GM12892 (cell line): ENCODE measurements around the gene RGCC.

Experiments
- DNase-seq: peaks from one replicate; pipeline ENCODE4 v3.0.0; 2011; ENCODE audit not compliant: insufficient read length
- FAIRE-seq: peaks from 2 replicates; lab custom pipeline; 2011; peaks lifted over from hg19 to GRCh38; lab: Jason Lieb, UNC
- POLR2A ChIP-seq: IDR thresholded peaks from 2 replicates; pipeline ENCODE4 v1.6.1; 2011; ENCODE audit warnings: low read depth, low read length, control low read depth
- POLR2AphosphoS5 ChIP-seq: IDR thresholded peaks from 2 replicates; pipeline ENCODE4 v1.6.1; 2011; ENCODE audit warnings: low read depth, low read length, control low read depth
- TAF1 ChIP-seq: IDR thresholded peaks from 2 replicates; pipeline ENCODE4 v1.6.1; 2011; ENCODE audit warnings: low read depth, mild to moderate bottlenecking, control low read depth, low read length, borderline replicate concordance

Gene RGCC

DNA sequence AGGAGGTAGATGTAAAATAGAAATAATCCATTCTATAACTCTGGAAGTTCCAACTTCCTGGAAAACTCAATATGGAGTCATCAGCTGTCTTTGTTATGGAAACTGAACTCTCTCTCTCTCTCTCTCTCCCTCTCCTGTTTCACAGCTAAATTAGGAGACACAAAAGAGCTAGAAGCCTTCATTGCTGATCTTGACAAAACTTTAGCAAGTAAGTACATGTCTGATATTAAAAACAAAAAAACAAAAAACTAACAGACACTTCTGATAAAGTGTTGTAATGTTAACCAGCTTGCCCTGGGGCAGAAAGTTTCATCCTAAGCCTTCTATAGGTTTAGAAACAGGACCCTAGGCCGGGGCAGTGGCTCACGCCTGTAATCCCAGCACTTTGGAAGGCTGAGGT lies 11.3 kb downstream of the RGCC start:
- FAIRE-seq = no peak
- no peak for DNase-seq
- no peak for TF ChIP-seq POLR2A
- no peak for TF ChIP-seq POLR2AphosphoS5
- no peak for TF ChIP-seq TAF1

DNA sequence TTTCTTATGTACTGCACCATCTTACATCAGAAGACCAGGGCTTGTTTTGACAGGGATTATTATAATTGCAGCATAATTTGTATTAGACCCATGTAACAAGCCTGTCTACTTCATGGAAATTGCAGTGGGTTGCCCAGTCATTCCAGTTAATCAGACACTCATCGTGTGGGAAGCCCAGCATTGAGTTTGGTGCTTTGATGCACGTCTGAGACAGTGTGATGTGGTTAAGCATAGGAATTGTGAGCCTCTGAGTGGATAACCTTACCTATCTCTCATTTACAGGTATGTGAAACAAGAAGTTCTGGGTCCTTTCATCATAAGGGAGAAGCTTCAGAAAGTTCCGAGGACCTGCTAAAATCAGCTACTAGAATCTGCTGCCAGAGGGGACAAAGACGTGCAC lies 12.8 kb downstream of the RGCC start:
- no peak for TF ChIP-seq POLR2A
- no peak for TF ChIP-seq TAF1
- TF ChIP-seq POLR2AphosphoS5 = no peak
- DNase-seq (no peak), FAIRE-seq (no peak)

DNA sequence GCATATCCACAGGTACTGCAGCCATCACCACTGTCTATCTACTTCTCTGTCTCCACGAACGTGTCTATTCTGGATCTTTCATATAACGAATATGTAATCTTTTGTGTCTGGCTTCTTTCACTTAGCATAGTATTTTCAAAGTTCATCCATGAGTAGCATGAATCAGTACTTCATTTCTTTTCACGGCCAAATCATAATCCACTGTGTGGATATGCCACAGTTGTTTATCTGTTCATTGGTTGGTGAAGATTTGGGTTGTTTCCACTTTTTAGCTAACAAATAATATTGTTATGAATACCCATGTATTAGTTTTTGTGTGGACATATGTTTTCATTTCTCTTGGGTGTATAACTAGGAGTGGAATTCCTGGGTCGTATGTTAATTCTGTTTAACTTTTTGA lies 14.4 kb downstream of the RGCC start:
- DNase-seq (no peak), FAIRE-seq (no peak)
- TF ChIP-seq POLR2A (no peak), TAF1 (no peak), POLR2AphosphoS5 (no peak)

DNA sequence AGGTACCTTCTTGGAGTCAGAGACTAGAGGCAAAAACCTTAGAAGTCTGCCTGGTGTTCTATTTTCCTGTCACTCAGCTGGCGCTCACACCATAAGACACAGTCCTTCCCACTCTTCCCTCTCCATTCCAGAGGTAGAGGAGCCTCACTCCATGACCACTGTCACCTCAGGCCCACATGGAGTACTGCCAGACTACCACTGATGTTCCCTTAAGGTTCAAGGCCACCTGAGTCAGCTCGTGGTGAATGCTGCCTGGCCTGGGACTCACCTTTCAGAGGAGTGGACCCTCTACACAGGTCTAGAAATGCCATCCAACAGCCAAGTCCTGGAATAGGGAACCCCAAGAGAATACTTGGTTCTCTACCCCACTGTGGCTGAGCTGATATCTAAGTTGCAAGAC lies 29.9 kb downstream of the RGCC start:
- TF ChIP-seq POLR2AphosphoS5 = no peak
- no peak for TF ChIP-seq TAF1
- TF ChIP-seq POLR2A = no peak
- no peak for FAIRE-seq
- no peak for DNase-seq

DNA sequence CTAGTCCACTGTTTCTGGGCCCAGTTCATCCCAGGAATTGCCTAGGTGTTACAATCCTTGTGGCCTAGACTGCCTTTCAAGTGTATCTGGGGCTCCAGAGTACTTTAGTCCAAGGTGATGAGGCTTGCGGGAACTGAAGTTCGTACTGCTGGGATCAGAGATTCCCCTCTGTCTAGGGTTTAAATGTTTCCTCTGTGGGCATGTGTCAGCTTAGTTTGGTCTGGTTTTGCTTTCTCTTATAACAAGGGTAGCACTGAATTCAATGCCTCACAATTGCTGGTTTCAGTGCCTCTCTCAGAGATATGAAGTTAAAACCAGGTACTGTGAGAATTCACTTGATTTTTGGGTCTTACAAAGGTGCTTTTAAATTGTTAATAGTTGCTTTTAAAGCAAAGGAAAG lies 30.8 kb downstream of the RGCC start:
- no peak for TF ChIP-seq POLR2AphosphoS5
- TF ChIP-seq TAF1 = no peak
- no peak for TF ChIP-seq POLR2A
- no peak for DNase-seq
- FAIRE-seq = peak; percentile 30

DNA sequence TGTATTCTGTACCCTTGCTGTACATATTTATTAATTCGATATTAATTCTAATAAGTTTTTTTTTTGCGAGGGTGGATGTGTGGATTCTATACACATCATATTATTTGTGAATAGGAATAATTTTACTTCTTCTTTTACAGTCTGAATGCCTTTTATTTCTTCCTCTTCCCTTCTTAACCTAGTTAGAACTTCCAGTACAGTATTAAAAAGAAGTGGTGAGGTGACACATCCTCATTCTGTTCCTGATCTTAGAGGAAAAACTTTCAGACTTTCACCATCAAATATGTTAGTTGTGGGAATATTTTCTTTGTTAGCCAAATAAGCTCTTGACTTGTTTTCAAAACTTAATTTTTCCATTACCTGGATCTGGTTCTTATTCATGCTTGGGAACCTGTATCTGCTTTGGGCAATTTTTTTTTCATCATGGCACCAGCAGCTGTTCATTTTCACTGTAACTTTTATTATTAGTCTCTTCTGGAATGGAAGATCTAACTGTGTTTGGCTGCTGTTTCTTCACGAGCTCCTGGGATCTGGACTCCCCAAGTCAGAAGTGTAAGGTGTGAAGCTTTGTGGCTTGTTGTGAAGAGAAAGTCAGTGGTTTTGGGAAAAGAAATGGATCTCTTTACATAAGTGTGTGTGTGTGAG lies 33.1 kb downstream of the RGCC start:
- FAIRE-seq (no peak), DNase-seq (no peak)
- no peak for TF ChIP-seq POLR2AphosphoS5
- TF ChIP-seq TAF1 = no peak
- no peak for TF ChIP-seq POLR2A

DNA sequence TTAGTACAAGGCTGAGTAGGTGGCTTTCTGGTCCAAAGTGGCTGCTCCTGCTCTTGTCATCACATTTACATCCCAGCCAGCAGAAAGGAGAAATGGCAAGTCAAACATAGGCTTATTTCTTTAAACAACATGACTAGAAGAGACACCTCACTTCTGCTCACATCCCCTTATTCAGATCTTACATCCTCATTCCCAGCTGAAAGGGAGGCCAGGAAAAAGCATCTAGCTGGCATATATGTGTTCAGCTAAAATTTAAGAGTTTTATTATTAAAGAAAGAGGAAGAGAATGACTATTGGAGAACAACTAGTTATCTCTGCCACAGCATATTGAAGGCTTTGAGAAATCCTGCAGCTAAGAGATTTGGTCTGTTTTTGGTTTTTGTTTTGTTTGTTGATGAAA lies 34.1 kb downstream of the RGCC start:
- DNase-seq (no peak), FAIRE-seq (no peak)
- TF ChIP-seq POLR2AphosphoS5 (no peak), TAF1 (no peak), POLR2A (no peak)

DNA sequence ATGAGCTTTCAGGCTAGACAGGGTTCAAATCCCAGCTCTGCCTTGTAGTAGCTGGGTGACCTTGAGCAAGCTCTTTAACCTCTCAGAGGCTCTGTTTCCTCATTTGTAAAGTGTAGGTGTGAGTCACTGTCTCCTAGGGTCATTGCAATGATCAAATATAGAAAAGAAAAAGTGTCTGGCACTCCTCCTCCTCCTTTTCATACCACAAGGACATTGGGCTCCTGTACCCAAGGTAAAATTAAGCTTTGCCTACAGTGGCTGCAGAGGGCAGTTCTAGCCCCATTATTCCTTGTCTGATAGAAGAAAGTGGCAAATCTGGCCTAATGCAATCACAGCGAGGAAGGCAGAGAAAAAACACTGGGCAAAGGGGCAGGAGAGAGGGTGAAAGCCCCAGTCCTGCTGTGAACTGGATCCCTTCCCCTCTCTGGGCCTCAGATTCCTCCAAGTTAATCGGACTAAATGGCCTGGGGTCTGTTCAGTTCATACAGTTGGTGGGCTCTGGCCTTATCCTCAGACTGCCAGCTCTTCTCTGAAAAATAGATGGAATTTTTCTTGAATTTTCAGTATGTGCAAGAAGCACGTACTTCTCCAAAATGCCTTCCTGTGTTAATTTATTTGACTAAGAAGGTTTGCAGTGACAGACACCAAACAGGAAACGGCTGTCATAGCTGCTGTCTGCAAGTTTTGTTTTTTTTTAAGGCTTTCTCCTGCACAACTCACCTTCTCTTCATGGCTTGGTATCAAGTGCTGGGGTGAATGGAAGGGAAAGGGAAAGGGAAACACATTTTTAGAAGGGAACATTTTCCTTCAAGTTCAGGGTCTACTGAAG lies 35.3 kb downstream of the RGCC start:
- DNase-seq = no peak
- FAIRE-seq = peak; percentile 90
- TF ChIP-seq POLR2AphosphoS5 = no peak
- TF ChIP-seq TAF1 = no peak
- no peak for TF ChIP-seq POLR2A

DNA sequence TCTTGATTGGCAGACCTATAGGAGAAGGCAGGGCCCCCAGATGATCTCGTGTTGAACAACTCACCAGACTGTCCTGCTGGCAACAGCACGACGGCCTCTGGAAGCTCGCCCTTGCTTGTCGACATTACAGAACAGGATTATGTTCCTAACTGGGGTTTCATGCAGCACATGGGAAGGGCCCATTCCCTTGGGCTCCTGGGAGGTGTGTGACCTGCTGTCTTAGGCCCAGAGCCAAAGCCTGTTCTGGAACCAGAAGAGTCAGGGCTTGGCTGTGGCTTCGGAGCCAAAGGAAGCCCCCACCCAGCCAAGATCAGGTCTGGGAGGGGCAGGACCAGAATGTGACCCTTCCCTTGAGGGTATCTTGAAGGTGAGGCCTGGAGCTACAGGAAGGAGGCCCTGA lies 36.9 kb downstream of the RGCC start:
- no peak for TF ChIP-seq TAF1
- no peak for TF ChIP-seq POLR2A
- no peak for TF ChIP-seq POLR2AphosphoS5

DNA sequence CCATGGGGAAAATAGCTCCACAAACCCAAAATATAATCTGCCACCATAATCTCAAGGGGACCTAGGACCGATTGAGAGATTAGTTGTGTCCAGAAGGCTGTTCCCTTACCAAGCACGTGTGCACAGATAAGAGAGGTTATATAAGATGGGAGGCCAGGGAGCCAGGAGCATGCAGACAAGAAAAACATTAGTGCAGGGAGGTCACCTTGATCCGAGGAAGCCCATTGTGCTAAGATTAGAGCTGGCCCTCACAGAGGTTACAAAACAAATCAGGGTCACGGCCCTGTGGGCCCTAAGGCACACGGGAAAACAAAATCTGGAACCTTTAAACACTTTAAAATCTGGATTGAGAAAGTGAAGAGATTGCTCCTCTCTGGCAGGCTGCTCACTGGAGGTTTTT lies 37.7 kb downstream of the RGCC start:
- TF ChIP-seq TAF1 (no peak), POLR2AphosphoS5 (no peak), POLR2A (no peak)
- FAIRE-seq = no peak

More for the DNA sequence above, 36.9 kb downstream of the RGCC start:
- FAIRE-seq (no peak), DNase-seq (no peak)

DNA sequence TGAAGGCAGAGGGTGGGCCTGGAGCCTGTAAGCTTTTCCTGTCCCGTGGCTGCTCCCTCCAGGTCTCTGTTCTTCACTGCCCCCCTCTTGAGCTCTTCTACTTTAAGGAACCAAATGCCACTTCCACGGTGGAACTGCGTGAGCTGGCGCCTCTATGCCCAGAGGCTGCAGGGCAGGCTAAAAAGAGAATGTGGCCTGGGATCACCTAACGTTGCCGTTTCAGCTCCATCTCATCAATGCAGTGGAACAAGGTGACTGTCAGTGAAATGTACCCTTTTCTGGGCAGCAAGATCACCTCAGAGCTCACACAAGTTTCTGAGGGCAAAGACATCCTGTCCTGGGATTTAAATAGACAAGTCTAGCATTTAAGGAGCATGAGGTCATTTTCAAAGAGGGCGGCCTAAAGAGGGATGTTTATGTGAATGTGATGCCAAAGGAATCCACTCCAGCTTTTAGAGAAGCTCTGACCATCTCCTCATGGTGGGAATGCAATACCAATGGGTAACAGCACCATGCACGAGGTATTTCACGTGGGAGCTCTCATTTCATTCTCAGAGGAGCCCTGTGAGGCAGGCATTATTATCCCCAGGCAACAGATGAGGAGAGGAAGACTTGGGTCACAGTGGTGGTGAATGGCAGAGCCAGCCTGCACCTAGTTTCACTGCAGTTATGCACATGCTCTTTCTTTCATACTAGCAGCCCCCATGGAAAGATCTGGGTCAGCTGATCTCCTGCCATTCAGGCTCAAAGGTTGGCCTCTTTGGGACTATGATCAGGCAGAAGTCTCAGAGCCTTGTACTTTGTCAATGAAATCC lies 39.3 kb downstream of the RGCC start:
- FAIRE-seq (peak; percentile 65), DNase-seq (no peak)
- no peak for TF ChIP-seq POLR2A
- no peak for TF ChIP-seq TAF1
- TF ChIP-seq POLR2AphosphoS5 = no peak

More for the DNA sequence above, 37.7 kb downstream of the RGCC start:
- no peak for DNase-seq
